Peyer's patch (tissue), 4 donors: Measurements from ENCODE around the gene ETHE1. TPM values are rescaled to one million over a fixed set of nuclear protein-coding genes. Genes with fewer than 3 reads are reported as not detected.
A peak's percentile ranks its signal among the peaks of the same experiment; 100 is the strongest.

ENCODE experiments used
- DNase-seq, 3 donors: peaks; one replicate each; pipeline ENCODE4 v3.0.0-alpha.2; 2017 to 2019
- H3K27ac ChIP-seq, 4 donors: fragments of 200-600 bp; sonication (generic); one replicate each; pipeline ENCODE4 v1.5.1; 2016 to 2019
- H3K27me3 ChIP-seq, 2 donors: fragments of 200-600 bp; sonication (generic); one replicate each; pipeline ENCODE4 v1.5.1; 2019
- H3K36me3 ChIP-seq, 3 donors: fragments of 200-600 bp; sonication (generic); one replicate each; pipeline ENCODE4 v1.5.1; 2016 to 2019
- H3K4me1 ChIP-seq, 4 donors: fragments of 200-600 bp; sonication (generic); one replicate each; pipeline ENCODE4 v1.5.1; 2016 to 2019
- H3K4me3 ChIP-seq, 4 donors: fragments of 200-600 bp; sonication (generic); 1 replicate in 3 of 4; 2 replicates in 1 of 4; pipeline ENCODE4 v1.5.1; 2016 to 2019; ENCODE audit warnings: mild to moderate bottlenecking in 1 of 4
- H3K9me3 ChIP-seq, 4 donors: fragments of 200-600 bp; sonication (generic); one replicate each; pipeline ENCODE4 v1.5.1; 2016 to 2019; ENCODE audit warnings: mild to moderate bottlenecking in 1 of 4
- CTCF ChIP-seq, 6 experiments: fragments of 450-650 bp in 4 of 6; fragments of 200-600 bp in 2 of 6; sonication (generic) in 1 of 6; IDR thresholded peaks; one replicate each; pipeline ENCODE4 v1.5.1; 2017 to 2019; ENCODE audit warnings: antibody characterized with exemption in 6 of 6, mild to moderate bottlenecking in 3 of 6, moderate library complexity in 1 of 6
- POLR2A ChIP-seq, 2 donors: fragments of 450-650 bp; IDR thresholded peaks; one replicate each; pipeline ENCODE4 v1.5.1; 2017; ENCODE audit warnings: antibody characterized with exemption in 2 of 2, mild to moderate bottlenecking in 2 of 2, moderate library complexity in 2 of 2
- total RNA-seq, 4 donors: library from RNA; depleted of rRNA; stranded (reverse); fragments of >200 nt; gene quantifications; one replicate each; pipeline ENCODE4 v1.1.0, GENCODE V29; 2016

ETHE1 gene
- total RNA-seq, 4 donors from 2014 or later = 115 to 252 (median 199) TPM

GRCh38 chr19:43504426-43505185, 22.4 kb downstream of the ETHE1 start, which contains the start of gene PHLDB3:
Gene PHLDB3, minus strand, starts transcription at chr19:43504746. Its CDS starts 628 bp downstream, at chr19:43504118.
- no peaks in the 10 kb centered on the region for H3K27me3 ChIP-seq
- peaks cover 0 to 24% (median 0%) of the 10 kb centered on the region in 3 donors for H3K36me3 ChIP-seq
- DNase-seq = peak; percentile 62 to 76 (median 74)
- peak within 1 kb of the TSS; percentile 66 to 72 (median 70) for H3K4me3 ChIP-seq
- H3K4me1 ChIP-seq = peaks cover 0 to 29% (median 5%) of the 10 kb centered on the region in 4 donors
- H3K27ac ChIP-seq = peak within 1 kb of the TSS; percentile 82 to 88 (median 85)
- TF ChIP-seq CTCF (IDR thresholded peaks at IDR 0.05) = peak in 2 of 6 experiments; percentile 1 to 20
- TF ChIP-seq POLR2A (IDR thresholded peaks at IDR 0.05) = no peak
- H3K9me3 ChIP-seq = no peaks in the 10 kb centered on the region

GRCh38 chr19:43503501-43504425, 23.2 kb downstream of the ETHE1 start:
- peak; percentile 99 to 100 (median 100) for DNase-seq
- Histone ChIP-seq H3K36me3 (peaks cover 0 to 15% (median 0%) of the 10 kb centered on the region in 3 donors), H3K27ac (peak overlapping the region; percentile 82 to 88 (median 85)), H3K27me3 (no peaks in the 10 kb centered on the region), H3K4me1 (peaks cover 0 to 37% (median 5%) of the 10 kb centered on the region in 4 donors), H3K9me3 (no peaks in the 10 kb centered on the region), H3K4me3 (peak overlapping the region; percentile 66 to 72 (median 70))
- TF ChIP-seq POLR2A (IDR thresholded peaks at IDR 0.05) (peak in 1 of 2 donors; percentile 25), CTCF (IDR thresholded peaks at IDR 0.05) (peak in 2 of 6 experiments; percentile 4 to 22)

- DNase-seq = no peak
Observed at GRCh38 chr19:43502419-43502976, 24.5 kb downstream of the ETHE1 start.

GRCh38 chr19:43501661-43502418, 25.2 kb downstream of the ETHE1 start:
- Histone ChIP-seq H3K27me3 (no peaks in the 10 kb centered on the region), H3K9me3 (no peaks in the 10 kb centered on the region), H3K4me3 (peak overlapping the region in 1 of 4 donors; percentile 0), H3K27ac (no peak overlapping the region), H3K4me1 (peaks cover 0 to 42% (median 5%) of the 10 kb centered on the region in 4 donors), H3K36me3 (peaks cover 0 to 18% (median 0%) of the 10 kb centered on the region in 3 donors)
- no peak for DNase-seq
- TF ChIP-seq POLR2A (IDR thresholded peaks at IDR 0.05) (no peak), CTCF (IDR thresholded peaks at IDR 0.05) (no peak)

More at GRCh38 chr19:43502419-43502976, 24.5 kb downstream of the ETHE1 start:
- peaks cover 0 to 11% (median 0%) of the 10 kb centered on the region in 3 donors for H3K36me3 ChIP-seq
- H3K27me3 ChIP-seq = no peaks in the 10 kb centered on the region
- H3K27ac ChIP-seq = no peak overlapping the region
- H3K9me3 ChIP-seq = no peaks in the 10 kb centered on the region
- H3K4me3 ChIP-seq = no peak overlapping the region
- H3K4me1 ChIP-seq = peaks cover 0 to 42% (median 5%) of the 10 kb centered on the region in 4 donors
- TF ChIP-seq CTCF (IDR thresholded peaks at IDR 0.05) (no peak), POLR2A (IDR thresholded peaks at IDR 0.05) (no peak)
